ENCODE results near the gene QKI.

DNA sequence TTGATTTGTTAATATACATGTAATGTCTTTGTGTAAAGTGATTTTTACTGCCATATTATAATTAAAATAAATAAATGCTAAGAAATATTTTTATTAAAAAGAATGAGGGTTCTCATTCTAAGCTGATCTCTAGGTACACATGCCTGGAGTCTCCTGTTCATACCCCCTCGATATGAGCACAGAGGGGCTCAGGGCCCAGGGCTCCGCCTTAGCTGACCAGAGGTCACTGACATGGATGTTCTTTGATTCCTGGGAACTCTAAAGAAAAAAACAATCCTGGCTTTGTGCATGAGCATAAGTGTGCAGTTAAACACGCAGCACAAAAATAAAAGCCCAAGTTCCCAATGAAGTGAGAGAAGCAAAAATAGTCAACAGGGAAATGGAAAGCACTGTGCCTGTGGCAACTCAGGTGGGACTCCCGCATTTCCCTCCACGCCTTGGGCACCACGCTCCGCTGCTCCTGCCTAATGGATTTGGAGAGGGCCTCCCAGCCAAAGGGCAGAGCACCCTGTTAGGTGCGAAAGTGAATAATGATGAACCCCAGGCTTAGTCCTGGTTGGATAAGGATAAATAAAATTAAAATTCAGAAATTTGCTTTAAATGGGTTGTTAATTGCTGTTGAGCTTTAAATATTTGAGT, 33.3 kb upstream of the QKI start:
- TF ChIP-seq, protein P1, sequence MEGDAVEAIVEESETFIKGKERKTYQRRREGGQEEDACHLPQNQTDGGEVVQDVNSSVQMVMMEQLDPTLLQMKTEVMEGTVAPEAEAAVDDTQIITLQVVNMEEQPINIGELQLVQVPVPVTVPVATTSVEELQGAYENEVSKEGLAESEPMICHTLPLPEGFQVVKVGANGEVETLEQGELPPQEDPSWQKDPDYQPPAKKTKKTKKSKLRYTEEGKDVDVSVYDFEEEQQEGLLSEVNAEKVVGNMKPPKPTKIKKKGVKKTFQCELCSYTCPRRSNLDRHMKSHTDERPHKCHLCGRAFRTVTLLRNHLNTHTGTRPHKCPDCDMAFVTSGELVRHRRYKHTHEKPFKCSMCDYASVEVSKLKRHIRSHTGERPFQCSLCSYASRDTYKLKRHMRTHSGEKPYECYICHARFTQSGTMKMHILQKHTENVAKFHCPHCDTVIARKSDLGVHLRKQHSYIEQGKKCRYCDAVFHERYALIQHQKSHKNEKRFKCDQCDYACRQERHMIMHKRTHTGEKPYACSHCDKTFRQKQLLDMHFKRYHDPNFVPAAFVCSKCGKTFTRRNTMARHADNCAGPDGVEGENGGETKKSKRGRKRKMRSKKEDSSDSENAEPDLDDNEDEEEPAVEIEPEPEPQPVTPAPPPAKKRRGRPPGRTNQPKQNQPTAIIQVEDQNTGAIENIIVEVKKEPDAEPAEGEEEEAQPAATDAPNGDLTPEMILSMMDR (IDR thresholded peaks at IDR 0.05), result no peak
- TF ChIP-seq POLR2A (IDR thresholded peaks at IDR 0.05) (no peak), POLR2AphosphoS5 (IDR thresholded peaks at IDR 0.05) (no peak)

Data from breast epithelium (tissue), 3 donors.